HG02588 (cell line): ENCODE measurements around the gene DHH.
"Not testable (repeated sequence)": the region's sequence is repeated elsewhere in the genome, so short reads cannot be mapped to it uniquely, and the experiment has no call there.

Experiments
- ATAC-seq: cut with Tn5 transposase; IDR thresholded peaks from one replicate; pipeline ENCODE4 v1.9.1; 2021; ENCODE audit warnings: mild to moderate bottlenecking, moderate library complexity; ENCODE audit not compliant: unreplicated experiment

The DHH gene

DNA sequence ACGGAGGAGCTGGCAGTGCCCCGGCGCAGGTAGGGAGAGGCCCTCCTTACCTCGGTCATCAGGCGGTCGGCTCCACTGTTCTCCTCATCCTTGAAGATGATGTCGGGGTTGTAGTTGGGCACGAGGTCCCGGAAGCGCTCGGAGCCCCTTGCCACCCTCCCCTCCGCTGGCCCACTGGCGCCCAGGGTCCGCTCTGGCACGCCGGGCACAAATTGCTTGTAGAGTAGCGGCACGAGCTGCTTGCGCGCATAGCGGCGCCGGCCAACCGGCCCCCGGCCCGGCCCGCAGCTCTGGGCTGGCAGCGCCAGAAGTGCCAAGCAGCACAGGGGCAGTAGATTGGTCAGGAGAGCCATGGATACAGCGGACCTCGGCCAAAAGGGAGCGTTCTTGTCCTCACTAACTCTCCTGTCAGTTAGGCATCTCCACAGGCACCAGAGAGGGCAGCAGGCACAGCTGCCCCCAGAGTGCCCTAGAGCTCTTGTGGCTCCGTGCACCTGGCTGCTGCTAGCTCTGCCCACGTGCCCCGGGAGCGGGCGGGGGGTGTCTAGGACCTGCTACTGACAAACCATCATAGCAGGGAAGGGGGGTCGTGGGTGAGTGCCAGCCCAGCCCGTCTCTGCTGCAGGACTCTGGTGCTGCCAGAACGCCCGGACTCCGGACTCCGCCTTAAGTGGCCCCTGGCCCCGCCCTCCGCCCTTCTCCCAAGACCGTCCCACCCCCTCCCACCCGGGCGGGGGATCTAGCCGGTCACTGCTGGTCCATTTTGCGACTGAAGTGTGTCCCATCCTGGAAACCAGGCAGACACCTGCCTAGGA lies at the start of gene DHH:
Gene DHH (minus strand): TSS at position 642 of the 815 bp plus-strand sequence. CDS start 289 bp downstream, at position 353.
- no peak for ATAC-seq

DNA sequence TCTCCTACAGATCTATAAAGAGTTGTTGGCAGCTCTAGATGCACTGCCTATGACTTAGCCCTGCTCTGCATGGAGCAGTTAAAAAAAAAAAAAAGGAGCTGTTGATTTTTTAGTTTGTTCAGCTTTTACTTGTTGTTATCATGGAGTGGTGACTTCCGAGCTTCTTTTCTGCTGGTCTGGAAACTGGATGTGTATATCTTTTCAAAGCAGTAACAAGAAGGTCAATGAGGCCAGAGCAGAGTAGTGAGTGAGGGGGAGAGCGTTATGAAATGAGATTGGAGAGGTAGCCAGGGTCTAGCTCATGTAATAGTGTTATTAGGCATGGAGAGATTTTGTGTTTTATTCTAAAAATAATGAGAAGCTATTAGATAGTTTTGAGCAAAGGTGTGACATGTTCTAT lies 49.8 kb upstream of the DHH start:
- no peak for ATAC-seq

DNA sequence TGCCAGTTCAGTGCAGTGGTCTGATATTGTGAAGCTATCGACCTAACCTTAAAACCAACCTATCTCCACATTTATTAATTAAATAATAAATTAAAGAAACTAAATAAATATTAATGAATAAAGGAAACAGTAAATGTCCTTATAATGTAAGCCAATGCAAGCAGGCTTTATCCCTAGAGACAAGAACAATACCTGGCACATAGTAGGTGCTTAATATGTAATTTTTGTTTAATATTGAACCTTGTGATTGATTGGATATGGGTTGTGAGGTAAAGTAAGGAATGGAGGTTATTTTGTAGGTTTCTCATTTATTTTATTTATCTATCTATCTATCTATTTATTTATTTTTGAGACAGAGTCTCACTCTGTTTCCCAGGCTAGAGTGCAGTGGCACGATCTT lies 44.4 kb upstream of the DHH start:
- ATAC-seq: no peak

DNA sequence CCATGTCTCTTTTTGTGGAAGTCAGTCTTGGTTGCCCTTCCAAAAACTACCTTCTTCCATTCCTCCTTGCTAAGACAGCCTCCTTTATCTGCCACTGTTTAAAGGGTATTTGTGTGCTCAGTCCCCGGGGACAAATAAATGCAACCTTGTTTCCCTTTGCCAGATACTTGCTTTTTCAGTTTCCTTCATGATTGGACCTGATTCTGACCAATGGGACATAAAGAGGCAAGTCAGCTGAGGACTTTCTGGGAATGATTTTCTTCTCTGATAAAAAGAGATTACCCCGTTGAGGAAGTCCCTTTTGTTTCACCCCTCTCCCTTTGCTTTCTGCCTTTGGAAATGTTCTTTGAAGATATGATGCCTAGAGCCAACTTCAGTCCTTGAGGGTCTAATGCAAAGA lies 44.0 kb upstream of the DHH start:
- no peak for ATAC-seq

DNA sequence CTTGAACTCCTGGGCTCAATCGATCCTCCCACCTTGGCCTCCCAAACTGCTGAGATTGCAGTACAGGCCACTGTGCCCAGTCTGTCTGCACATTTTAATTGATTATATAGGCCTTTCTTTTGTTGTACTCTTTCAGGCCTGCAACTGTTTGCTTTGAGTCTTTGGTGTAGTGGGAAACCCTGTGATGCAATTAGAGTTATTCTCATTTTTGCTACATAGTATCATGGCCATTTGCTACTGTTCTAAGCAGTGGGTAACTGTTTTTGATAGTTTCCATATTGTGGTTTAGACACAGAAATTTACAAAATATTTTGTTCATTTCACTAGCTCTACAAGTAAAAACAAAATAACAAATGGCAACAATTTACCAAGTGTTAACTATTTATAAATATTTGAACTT lies 42.9 kb upstream of the DHH start:
- ATAC-seq: no peak

DNA sequence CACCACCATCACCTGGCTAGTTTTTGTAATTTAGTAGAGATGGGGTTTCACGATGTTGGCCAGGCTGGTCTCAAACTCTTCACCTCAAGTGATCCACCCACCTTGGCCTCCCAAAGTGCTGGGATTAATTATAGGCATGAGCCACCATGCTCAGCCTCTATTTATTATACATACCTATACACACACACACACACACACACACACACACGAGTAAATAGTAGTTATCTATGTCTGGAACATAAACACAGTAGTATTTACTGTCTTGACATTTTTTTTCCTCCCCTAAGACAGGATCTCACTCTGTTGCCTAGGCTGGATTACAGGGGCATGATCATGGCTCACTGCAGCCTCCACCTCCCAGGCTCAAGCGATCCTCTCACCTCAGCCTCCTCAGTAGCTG lies 42.4 kb upstream of the DHH start:
- ATAC-seq: not testable (repeated sequence)

DNA sequence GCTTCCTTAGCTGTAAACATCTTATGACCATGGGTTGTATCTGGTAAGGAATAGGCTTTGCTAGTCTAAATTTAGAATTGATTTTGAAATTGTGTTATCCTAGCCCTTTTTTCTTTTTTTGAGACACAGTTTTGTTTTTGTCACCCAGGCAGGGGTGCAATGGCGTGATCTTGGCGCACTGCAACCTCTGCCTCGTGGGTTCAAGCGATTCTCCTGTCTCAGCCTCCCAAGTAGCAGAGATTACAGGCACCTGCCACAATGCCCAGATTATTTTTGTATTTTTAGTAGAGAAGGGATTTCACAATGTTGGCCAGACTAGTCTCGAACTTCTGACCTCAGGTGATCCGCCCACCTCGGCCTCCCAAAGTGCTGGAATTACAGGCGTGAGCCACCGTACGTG lies 39.0 kb upstream of the DHH start:
- no peak for ATAC-seq

DNA sequence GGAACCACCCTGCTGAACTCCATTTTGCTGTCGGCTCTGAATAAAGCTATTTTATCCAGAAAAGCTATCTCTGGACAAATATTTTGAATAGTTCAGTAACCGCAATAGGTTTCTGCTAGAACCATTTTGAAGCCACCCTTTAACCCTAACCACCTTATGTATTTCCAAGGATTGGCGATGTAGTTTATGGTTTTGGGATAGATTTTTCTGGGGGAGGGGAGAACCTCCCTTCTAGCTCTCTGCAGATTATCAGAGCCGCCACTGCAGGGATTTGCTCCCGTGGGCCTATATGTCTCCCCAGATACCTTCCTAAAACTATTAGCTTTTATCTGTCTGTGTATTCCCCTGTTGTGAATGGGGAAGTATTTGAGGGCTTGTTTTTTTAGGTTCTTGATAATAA lies 38.4 kb upstream of the DHH start:
- ATAC-seq: no peak

DNA sequence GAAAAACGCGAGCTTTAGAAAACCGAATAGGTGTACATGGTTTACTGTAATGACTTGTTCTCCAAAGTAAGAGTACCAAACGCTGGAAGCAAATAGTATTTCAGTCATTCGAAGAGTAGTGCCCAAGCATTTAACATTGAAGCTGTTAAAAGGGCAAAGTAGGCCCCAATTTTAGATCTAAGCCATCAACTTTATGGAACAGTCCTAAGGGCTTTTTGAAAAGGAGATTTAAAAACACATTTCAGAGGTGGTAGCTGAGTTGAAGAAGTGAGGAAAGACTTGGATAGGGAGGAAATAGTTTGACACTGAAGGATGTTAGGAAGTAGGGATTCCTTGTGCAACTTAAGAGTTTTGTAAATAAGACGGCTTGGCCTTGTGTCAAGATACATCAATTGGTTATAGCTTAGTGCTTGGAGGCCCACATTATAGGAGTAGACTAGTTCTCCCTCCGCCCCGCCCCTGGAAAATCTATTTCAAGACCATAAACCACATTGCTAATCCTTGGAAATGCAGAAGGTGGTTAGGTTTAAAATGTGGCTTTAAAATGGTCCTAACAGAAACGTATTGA lies 37.4 kb upstream of the DHH start:
- ATAC-seq: no peak

DNA sequence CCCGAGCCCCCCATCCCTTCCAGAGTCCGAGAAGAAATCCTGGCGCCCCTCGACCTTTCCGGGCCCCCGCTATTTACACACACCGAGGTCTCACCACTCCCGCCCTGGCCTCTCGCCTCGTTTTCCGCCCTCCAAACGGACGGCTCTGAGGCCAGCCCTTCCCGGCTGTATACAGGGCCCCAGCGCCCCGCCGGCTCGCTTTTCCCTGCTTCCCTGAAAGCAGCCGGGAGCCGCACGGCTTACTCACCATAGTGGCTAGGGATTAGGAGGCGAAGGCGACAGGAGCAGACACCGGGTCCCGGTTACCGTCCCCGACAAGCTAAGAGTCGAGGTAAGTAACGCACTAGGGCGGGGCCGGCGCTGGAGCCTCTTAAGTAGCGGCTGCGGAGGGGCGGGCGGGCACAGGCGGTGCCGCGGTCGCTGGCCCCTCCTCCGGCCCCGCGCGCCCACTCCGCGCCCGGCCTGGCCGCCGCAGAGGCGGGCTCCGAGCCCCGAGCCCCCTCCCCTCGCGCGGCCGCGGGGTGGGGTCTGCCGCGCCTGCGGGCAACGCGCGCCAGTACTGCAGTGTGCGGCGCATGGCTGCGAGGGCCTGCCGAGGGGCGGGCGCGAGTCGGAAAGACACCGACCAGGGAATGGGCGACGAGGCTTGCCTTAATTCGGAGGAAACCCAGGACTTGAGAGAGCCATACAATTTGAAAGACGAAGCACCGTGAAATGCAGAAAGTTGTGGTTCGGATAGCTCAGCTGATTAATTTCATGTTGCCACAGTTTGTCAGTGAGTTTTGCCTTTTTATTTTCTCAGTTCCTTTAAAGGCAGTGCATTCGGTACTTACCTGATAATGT lies 36.7 kb upstream of the DHH start, which contains the start of gene TUBA1B:
Gene TUBA1B (minus strand): TSS at position 345 of the 843 bp plus-strand sequence. CDS start 95 bp downstream, at position 250.
- ATAC-seq: peak; percentile 57

DNA sequence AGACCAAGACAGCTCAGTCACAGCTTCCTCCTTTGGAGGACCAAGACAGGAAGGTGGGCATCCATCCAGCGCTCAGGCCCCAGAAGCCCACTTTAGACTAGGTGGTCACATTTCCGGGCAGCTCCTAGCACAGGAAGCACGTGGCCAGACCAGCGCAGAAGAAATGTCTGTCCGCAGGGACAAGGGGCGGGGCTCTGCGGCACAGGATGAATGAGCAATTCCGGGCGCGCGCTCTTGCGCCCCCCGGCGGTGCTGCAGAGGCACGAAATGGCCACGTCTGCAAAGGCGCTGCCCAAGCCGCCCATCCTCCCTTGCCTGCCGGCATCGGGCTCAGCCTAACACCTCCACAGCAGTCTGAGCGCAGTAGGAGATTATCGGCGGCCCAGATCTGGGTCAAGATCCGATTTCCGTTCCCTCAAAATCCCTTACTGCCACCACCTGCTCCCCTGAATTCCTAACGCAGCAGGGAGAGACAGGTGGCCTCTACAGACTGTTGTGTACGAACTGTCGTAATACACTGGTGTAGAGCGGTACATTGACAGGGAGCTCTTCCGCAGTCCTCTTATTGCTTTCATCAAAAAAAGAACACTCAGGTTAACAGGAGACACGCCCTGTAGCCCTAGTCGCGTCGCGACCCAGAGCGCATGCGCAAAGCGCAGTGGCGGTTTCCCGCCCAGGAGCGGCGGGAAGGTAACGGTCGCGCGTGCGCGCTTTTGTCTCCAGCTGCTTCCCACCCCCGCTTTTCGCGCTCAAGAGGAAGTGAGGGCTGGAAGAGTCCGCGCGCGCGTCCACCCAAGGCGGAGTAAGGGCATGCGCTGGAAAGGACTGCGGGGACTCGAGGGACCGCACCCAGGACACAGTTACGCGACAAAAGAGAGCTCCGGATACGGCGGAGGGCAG lies 35.8 kb upstream of the DHH start:
- ATAC-seq: peak; percentile 52

DNA sequence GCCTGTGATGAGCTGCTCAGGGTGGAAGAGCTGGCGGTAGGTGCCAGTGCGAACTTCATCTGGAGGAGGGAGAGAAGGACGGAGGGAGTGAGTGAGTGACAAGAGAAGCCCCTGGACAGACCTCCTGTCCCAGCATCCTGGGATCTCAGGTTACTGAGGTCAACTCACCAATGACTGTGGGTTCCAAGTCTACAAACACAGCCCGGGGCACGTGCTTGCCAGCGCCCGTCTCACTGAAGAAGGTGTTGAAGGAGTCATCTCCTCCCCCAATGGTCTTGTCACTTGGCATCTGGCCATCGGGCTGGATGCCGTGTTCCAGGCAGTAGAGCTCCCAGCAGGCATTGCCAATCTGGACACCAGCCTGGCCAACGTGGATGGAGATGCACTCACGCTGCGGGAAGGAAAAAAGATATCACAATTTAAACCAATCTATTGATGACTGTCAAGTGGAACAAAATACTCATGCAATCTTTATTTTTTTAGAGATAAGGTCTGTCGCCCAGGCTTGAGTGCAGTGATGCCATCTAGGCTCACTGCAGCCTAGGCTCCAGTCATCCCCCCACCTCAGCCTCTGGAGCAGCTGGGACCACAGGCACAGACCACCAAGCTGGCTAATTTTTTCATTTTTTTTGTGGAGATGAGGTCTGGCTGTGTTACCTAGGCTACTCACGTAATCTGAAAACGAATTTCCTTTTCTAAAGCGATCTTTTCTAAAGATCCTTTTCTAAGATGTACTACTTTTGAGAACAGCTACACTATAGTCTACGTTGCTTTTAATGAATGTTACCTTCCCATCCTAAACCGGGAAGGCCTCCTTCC lies 34.9 kb upstream of the DHH start:
- no peak for ATAC-seq

DNA sequence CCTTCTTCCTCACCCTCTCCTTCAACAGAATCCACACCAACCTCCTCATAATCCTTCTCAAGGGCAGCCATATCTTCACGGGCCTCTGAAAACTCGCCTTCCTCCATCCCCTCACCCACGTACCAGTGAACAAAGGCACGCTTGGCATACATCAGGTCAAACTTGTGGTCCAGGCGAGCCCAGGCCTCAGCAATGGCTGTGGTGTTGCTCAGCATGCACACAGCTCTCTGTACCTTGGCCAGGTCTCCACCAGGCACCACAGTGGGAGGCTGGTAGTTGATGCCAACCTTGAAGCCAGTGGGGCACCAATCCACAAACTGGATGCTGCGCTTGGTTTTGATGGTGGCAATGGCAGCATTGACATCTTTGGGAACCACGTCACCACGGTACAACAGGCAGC lies 33.4 kb upstream of the DHH start:
- ATAC-seq: not testable (repeated sequence)

DNA sequence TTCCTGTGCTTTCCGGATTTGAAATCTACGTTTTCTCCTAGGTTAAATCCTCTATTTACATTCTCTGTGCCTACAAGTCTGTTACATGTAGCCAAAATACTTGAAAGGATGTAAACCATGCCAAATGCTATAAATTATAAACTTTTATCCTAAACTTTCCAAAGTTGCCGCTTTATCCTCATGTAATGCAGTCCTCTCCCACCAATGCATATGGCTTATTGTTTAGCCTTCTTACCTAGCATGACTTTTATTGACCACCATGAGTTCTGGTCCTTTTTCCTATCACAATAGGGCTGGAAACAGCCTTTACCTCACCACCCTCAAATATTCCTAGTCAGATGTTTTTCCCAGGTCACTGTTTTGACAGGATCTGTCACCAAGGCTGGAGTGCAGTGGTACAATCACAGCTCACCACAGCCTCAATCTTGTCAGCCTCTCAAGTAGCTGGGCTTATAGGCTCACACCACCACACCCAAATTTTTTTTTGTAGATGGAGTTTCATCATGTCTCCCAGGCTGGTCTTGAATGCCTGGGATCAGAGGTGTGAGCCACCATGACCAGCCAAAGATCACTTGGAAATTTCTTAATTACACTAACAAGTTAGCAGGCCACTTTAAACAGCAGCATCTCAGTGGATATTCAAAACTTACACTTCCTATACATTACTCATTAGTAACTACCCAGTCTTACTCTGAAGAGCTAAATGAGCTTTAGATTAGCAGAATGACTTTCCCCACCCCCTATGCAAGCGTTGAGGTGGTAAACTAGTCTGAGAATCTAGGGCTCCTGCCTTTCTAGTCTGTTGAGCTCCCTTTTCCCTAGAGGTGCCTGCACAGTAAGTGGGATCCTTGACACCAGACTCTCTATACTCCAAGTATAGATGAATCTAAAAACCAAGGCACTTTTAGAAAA lies 32.5 kb upstream of the DHH start:
- no peak for ATAC-seq

DNA sequence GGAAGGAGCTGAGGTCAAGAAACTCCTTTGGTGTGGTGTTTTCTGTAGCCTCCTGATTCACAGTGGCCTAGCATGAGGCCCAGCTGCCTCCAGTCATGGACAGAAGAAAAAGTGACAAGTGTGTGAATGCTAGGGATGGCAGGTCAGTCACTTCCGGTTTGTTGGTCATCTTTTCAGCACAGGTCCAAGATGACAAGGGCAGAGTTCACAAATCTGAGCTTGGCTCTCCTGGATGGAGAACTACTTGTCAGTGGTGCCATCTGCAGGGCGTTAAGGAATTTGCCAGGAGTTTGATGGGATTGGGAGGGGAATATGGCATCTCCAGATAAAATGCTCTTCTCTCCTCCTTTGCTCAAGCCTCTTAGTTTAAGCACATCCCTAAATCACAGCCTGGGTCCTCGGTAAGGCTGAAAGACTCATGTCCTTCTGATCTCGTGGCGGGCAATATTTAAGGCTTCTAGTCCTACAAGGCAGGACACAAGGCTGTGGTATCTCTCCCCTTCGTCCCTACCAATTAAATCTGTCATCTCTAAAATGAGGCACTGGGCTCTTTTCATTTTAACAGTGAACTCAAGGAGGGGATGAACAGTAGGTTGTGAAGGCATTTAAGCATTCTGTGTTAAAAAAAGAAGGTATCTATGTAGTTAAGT lies 26.6 kb upstream of the DHH start:
- no peak for ATAC-seq

DNA sequence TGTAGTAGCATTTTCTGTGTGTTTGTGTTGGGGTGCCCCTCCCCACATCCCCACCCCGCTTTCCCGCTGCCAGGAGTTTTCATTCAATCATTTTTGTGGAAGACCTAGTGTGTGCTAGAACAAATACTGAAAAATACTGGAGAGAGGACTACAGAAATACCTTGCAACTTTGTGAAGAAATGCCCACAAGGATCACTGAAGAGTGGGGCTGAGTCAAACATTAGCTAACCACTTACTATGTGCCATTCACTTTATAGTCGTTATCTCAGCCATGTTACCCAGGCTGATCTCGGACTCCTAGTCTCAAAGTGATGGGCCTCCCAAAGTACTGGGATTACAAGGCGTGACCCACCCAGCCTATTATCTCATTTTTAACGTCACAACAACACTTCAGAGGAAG lies 16.6 kb upstream of the DHH start:
- no peak for ATAC-seq

DNA sequence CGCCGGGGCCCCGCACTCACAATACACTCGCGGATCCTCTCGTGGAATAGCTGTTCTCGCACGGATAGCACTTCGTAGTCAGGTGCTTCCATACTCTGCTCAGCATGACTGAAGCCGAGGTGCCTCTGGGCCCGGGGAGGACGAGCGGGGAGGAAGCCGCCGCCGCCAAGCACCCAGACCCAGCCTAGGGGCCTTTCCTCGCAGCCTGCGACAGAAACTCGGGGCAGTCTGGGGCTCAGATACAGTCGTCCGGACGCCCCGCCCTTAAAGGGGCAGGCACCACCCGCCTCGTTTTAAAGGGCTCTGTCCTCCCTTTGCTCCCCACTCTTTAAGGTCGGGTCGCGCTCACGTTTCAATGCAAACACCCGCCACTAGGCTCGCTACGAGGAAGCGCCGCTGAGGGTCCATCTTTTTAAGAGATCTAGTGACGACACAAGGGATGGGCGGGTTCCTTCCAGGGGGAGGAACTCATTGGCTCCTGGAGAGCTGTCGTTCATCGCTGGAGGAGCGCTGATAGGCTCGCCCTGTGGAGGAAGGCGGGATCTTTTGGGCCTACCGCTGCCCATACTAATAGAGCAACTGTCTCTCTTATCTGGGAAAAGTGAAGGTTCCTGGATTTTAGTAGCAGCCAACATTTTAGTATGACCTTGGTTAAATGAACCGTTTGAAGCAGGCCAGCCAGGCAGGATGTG lies 16.0 kb upstream of the DHH start, which contains the start of gene LMBR1L:
Gene LMBR1L (minus strand): TSS at position 384 of the 692 bp plus-strand sequence. CDS start 292 bp downstream, at position 92.
- peak; percentile 99 for ATAC-seq
